H1 (cell line): Measurements from ENCODE around the gene ARHGAP35.

ENCODE experiments used
- EP300 ChIP-seq, 2 experiments: IDR thresholded peaks; 1 replicate in 1 of 2; 2 replicates in 1 of 2; pipeline ENCODE4 v1.6.1; 2011 to 2012; ENCODE audit warnings: low read depth in 2 of 2, low read length in 2 of 2, mild to moderate bottlenecking in 2 of 2, borderline replicate concordance in 1 of 2, inconsistent platforms in 1 of 2, moderate library complexity in 1 of 2
- NRF1 ChIP-seq: IDR thresholded peaks from 2 replicates; pipeline ENCODE4 v1.6.1; 2011; ENCODE audit warnings: mild to moderate bottlenecking, low read depth, low read length, improper control_type of control experiment
- TF ChIP-seq, protein P1 (sequence below), 3 experiments: IDR thresholded peaks; 1 replicate in 2 of 3; 2 replicates in 1 of 3; pipeline versions ENCODE4 v1.5.1 to v1.6.1; 2011; ENCODE audit warnings: low read length in 3 of 3, mild to moderate bottlenecking in 3 of 3, inconsistent platforms in 2 of 3, low read depth in 1 of 3, moderate library complexity in 1 of 3; ENCODE audit not compliant: insufficient read depth in 1 of 3; ENCODE audit errors: control extremely low read depth in 1 of 3

DNA sequence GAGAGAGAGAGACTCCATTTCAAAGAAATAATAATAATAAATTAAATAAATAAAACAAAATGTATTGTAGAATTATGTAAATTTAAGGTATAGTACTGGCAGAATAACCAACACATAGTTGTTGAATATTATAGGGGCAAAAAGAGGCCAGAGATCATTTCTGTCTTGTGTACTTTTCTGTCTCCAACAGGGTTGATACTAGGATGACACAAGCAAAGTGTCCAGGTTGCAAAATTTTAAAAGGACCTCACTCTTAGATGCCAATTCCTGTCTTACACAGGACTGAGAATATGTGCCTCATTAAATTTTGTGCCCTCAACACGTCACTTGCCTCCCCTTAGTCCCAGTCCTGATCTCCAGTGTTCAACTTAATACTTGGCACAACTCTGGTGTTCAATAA is 8.0 kb upstream of the ARHGAP35 start:
- TF ChIP-seq, protein P1, sequence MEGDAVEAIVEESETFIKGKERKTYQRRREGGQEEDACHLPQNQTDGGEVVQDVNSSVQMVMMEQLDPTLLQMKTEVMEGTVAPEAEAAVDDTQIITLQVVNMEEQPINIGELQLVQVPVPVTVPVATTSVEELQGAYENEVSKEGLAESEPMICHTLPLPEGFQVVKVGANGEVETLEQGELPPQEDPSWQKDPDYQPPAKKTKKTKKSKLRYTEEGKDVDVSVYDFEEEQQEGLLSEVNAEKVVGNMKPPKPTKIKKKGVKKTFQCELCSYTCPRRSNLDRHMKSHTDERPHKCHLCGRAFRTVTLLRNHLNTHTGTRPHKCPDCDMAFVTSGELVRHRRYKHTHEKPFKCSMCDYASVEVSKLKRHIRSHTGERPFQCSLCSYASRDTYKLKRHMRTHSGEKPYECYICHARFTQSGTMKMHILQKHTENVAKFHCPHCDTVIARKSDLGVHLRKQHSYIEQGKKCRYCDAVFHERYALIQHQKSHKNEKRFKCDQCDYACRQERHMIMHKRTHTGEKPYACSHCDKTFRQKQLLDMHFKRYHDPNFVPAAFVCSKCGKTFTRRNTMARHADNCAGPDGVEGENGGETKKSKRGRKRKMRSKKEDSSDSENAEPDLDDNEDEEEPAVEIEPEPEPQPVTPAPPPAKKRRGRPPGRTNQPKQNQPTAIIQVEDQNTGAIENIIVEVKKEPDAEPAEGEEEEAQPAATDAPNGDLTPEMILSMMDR (IDR thresholded peaks at IDR 0.05; ENCODE audit: control extremely low read depth in 1 of 3, insufficient read depth in 1 of 3, low read depth in 1 of 3, low read length in 3 of 3): no peak
- TF ChIP-seq EP300 (IDR thresholded peaks at IDR 0.05; ENCODE audit: borderline replicate concordance in 1 of 2, low read depth in 2 of 2, low read length in 2 of 2) (no peak), NRF1 (no peak)
